HFF-Myc (cell line): Measurements from ENCODE around the gene MAD2L2.

ENCODE experiments used
- DNase-seq: peaks from one replicate; pipeline ENCODE4 v3.0.0-alpha.2; 2011; ENCODE audit warnings: low read depth; ENCODE audit errors: extremely low read depth
- H3K4me3 ChIP-seq: replicated peaks from 2 replicates; pipeline ENCODE4 v1.5.1; 2011; ENCODE audit warnings: low read depth, mild to moderate bottlenecking, control low read depth, low read length
- CTCF ChIP-seq: IDR thresholded peaks from 2 replicates; pipeline ENCODE4 v1.5.1; 2012; ENCODE audit warnings: mild to moderate bottlenecking, low read depth, low read length, control low read depth; ENCODE audit errors: missing control alignments

Gene MAD2L2

GRCh38 chr1:11639372-11639771, 41.6 kb downstream of the MAD2L2 start:
- DNase-seq, result no peak
- TF ChIP-seq CTCF, result no peak
- no peak overlapping the region for H3K4me3 ChIP-seq

DNA sequence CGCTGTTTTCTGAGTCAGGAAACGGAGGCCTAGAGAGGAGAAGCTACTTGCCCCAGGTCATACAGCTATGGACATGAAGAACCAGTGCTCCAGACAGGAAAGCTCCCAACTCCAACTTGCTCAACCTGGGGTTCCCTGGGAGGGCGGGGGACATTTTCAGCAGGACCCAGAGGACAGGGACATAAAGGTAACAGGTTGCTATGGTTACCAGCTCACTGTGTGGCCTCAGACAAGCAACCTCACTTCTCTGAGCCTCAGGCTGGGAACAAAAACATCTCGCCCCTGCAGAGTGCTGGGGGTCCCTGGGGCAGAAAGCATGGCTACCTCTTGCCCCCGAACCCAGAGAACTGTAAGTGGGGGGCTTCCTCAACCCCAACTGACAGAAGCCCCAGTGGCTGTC, 42.8 kb downstream of the MAD2L2 start:
- no peak for TF ChIP-seq CTCF
- no peak overlapping the region for H3K4me3 ChIP-seq
- DNase-seq, result no peak

DNA sequence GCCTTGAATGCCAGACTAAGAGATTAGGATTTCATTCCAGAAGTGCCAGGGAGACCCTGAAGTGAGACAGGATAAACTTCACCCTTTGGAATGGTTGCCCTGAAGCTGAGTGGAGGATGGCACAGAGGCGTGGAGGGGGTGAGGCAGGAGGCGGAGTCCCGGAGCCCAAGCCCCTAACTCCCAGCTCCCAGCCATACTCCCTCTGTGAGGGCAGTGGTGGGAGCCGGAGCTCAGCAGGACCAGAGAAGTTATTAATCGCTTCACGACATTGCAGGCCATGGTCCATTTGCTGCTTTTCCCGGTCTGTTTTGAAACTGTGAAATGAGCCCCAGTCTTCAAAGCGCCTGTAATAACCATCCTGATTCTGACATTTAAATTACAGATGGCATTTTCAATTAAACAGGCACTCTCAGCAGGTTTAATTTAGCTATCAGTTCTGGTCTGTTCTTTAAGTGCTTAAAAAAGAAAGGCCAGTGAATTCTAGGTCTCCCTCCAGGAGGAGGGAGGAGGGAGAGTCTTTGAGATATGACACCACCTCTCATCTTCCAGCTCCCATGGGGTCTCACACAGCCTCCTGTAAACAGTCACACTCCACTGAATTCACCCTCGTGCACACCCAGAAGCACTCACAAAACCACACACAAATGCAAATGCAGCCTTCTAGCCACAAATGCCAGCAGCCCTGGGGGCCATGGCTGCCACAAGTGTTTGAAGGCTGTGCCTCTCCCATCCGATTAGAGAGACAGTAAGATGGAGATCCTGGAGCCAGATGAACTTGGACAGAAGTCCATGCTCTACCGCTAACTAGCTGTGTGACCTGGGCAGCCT, 46.4 kb downstream of the MAD2L2 start:
- no peak for TF ChIP-seq CTCF
- DNase-seq, result no peak
- no peak overlapping the region for H3K4me3 ChIP-seq

GRCh38 chr1:11629184-11630016, 51.5 kb downstream of the MAD2L2 start:
- DNase-seq, result no peak
- no peak overlapping the region for H3K4me3 ChIP-seq
- TF ChIP-seq CTCF, result no peak

DNA sequence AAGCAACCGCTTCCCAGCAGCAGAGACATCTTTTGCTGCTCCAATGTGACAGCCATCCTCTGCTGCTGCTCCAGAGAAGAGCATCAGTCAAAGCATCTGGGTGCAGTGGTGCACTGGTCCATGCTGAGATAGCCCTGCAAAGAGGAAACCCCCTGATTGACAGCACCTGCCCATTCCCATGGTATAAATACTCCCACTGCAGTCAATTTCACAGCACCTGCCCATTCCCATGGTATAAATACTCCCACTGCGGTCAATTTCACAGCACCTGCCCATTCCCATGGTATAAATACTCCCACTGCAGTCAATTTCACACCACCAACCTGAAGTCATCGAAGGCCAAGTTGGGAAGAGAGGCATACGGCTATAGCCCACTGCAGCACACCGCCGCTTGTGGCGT, 52.2 kb downstream of the MAD2L2 start:
- H3K4me3 ChIP-seq, result no peak overlapping the region
- TF ChIP-seq CTCF, result no peak
- no peak for DNase-seq

DNA sequence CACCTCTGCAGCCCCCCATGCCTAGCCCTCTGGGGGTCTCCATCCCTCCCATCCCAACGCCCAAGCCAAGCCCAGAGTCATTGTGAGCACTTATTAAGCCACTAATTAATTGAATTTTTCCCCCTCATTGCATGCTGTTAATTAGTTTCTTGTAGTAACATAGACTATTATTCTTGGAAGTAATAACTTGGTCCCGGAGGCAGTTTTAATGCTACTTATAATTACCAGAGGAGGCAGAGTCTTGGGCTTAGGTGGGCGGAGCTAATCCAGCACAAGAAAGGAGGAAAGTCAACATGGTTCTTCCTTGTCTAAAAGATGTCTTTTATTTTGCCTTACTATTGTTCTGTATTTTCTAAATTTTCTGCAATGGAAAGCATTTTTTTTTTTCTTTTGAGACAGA, 54.4 kb downstream of the MAD2L2 start:
- TF ChIP-seq CTCF, result no peak
- DNase-seq, result no peak
- no peak overlapping the region for H3K4me3 ChIP-seq
